ENCODE measurements around the gene ZSWIM1. TPM values are rescaled to one million over a fixed set of nuclear protein-coding genes. Genes with fewer than 3 reads are reported as not detected.

The ZSWIM1 gene
- total and polyA plus RNA-seq, 2 of the 13 experiments (the other 11 are each of a cell fraction or from before 2014, with no cell fraction given): 9.5 to 11.7 TPM

GRCh38 chr20:45909336-45909808, 28.3 kb downstream of the ZSWIM1 start (continued):
- TF ChIP-seq ZBTB44 (CRISPR knock-in tag; IDR thresholded peaks at IDR 0.05): no peak
- TF ChIP-seq ZBED4 (CRISPR knock-in tag; IDR thresholded peaks at IDR 0.05; ENCODE audit: borderline replicate concordance): peak; percentile 51; the same call in 1 of the 2 replicates
- no peak for TF ChIP-seq ZBTB40 (IDR thresholded peaks at IDR 0.05)
- peak; percentile 35; the same call in 1 of the 2 replicates for TF ChIP-seq ZBTB40 (CRISPR knock-in tag; IDR thresholded peaks at IDR 0.05)
- no peak for TF ChIP-seq ZNF670 (CRISPR knock-in tag; IDR thresholded peaks at IDR 0.05; ENCODE audit: borderline replicate concordance)
- TF ChIP-seq ZNF501 (CRISPR knock-in tag; IDR thresholded peaks at IDR 0.05): peak; percentile 90
- TF ChIP-seq ZNF616 (CRISPR knock-in tag; IDR thresholded peaks at IDR 0.05; ENCODE audit: low read depth): no peak
- peak; percentile 59; the same call in 1 of the 2 replicates for TF ChIP-seq MIXL1 (CRISPR knock-in tag; IDR thresholded peaks at IDR 0.05)
- peak; percentile 89; the same call in 1 of the 2 replicates for TF ChIP-seq ZBTB38 (CRISPR knock-in tag; IDR thresholded peaks at IDR 0.05)
- no peak; the same call in 1 of the 2 replicates for TF ChIP-seq KDM3A (CRISPR knock-in tag; IDR thresholded peaks at IDR 0.05; ENCODE audit: low read depth)
- TF ChIP-seq ZNF740 (CRISPR knock-in tag; IDR thresholded peaks at IDR 0.05): no peak
- peak; percentile 12; the same call in 1 of the 2 replicates for TF ChIP-seq ZFP36L1 (CRISPR knock-in tag; IDR thresholded peaks at IDR 0.05)
- TF ChIP-seq ZKSCAN5 (CRISPR knock-in tag; IDR thresholded peaks at IDR 0.05): peak; percentile 81; the same call in 1 of the 2 replicates
- TF ChIP-seq SRF (IDR thresholded peaks at IDR 0.05; ENCODE audit: low read depth, low read length): no peak
